OCI-LY1 (cell line): ENCODE results near the gene CTIF.

ENCODE experiments used
- H2AFZ ChIP-seq: fragments of 200-600 bp; sonication (generic), shearing (Covaris generic); 2 replicates; pipeline ENCODE4 v1.6.0; 2014; ENCODE audit warnings: antibody characterized with exemption, mild to moderate bottlenecking, low read length
- H3F3A ChIP-seq: fragments of 200-600 bp; sonication (generic), shearing (Covaris generic); 2 replicates; pipeline ENCODE4 v1.6.0; 2014; ENCODE audit warnings: mild to moderate bottlenecking, antibody characterized with exemption, low read length, moderate library complexity; ENCODE audit not compliant: insufficient read depth
- H3K27ac ChIP-seq: fragments of 200-600 bp; sonication (generic); 2 replicates; pipeline ENCODE4 v1.5.1; 2014; ENCODE audit warnings: low read length, mixed run types, mild to moderate bottlenecking, low read depth; ENCODE audit not compliant: poor library complexity, severe bottlenecking
- H3K27me3 ChIP-seq: fragments of 200-600 bp; sonication (generic); 2 replicates; pipeline ENCODE4 v1.6.0; 2014; ENCODE audit warnings: antibody characterized with exemption, mild to moderate bottlenecking, low read length, moderate library complexity; ENCODE audit not compliant: insufficient read depth
- H3K36me3 ChIP-seq: fragments of 200-600 bp; sonication (generic); 2 replicates; pipeline ENCODE4 v1.6.1; 2014; ENCODE audit warnings: mild to moderate bottlenecking, antibody characterized with exemption, low read length, moderate library complexity, mixed read lengths; ENCODE audit not compliant: insufficient read depth
- H3K4me1 ChIP-seq: fragments of 200-600 bp; sonication (generic); 2 replicates; pipeline ENCODE4 v1.5.1; 2014; ENCODE audit warnings: mild to moderate bottlenecking, low read length, moderate library complexity; ENCODE audit not compliant: insufficient read depth, severe bottlenecking
- H3K4me2 ChIP-seq: fragments of 200-600 bp; sonication (generic), shearing (Covaris generic); 2 replicates; pipeline ENCODE4 v1.6.1; 2014; ENCODE audit warnings: low read length
- H3K4me3 ChIP-seq: fragments of 200-600 bp; sonication (generic); 2 replicates; pipeline ENCODE4 v1.5.1; 2014; ENCODE audit warnings: low read length, low read depth, mild to moderate bottlenecking, mixed read lengths; ENCODE audit not compliant: poor library complexity, severe bottlenecking
- H3K79me2 ChIP-seq: fragments of 200-600 bp; shearing (Covaris generic); 2 replicates; pipeline ENCODE4 v1.6.1; 2016; ENCODE audit warnings: mixed run types, low read length, mixed read lengths; ENCODE audit not compliant: insufficient read depth
- H3K9ac ChIP-seq: fragments of 200-600 bp; sonication (generic), shearing (Covaris generic); 2 replicates; pipeline ENCODE4 v1.6.1; 2014; ENCODE audit warnings: mild to moderate bottlenecking, low read length, mixed read lengths
- H3K9me2 ChIP-seq: fragments of 200-600 bp; sonication (generic), shearing (Covaris generic); 2 replicates; pipeline ENCODE4 v1.6.1; 2014; ENCODE audit warnings: low read depth, mild to moderate bottlenecking, low read length, mixed read lengths
- H3K9me3 ChIP-seq: fragments of 200-600 bp; shearing (Covaris generic); 2 replicates; pipeline ENCODE4 v1.6.1; 2014; ENCODE audit warnings: low read length, mixed read lengths
- H4K20me1 ChIP-seq: fragments of 200-600 bp; sonication (generic), shearing (Covaris generic); 2 replicates; pipeline ENCODE4 v1.6.0; 2016; ENCODE audit warnings: mild to moderate bottlenecking, low read length; ENCODE audit not compliant: insufficient read depth
- CTCF ChIP-seq: fragments of 200-600 bp; sonication (generic), shearing (Covaris generic); IDR thresholded peaks from 2 replicates; pipeline ENCODE4 v1.5.1; 2017; ENCODE audit warnings: mild to moderate bottlenecking, antibody characterized with exemption, low read length, moderate library complexity, mixed read lengths
- EZH2 ChIP-seq: fragments of 200-600 bp; sonication (generic), shearing (Covaris generic); IDR thresholded peaks from 2 replicates; pipeline ENCODE4 v1.8.0; 2017; ENCODE audit warnings: borderline replicate concordance, mixed run types, mild to moderate bottlenecking, antibody characterized with exemption, low read length, moderate library complexity, mixed read lengths

Gene CTIF

GRCh38 chr18:48528861-48529260 is 10.0 kb upstream of the CTIF start:
- no peak overlapping the region for H3K4me3 ChIP-seq
- H4K20me1 ChIP-seq, result no peaks in the 10 kb centered on the region
- H3K4me1 ChIP-seq, result no peaks in the 10 kb centered on the region
- H3K27ac ChIP-seq, result no peak overlapping the region
- TF ChIP-seq EZH2 (no peak), CTCF (no peak)
- H3K9ac ChIP-seq, result no peak overlapping the region
- H3K27me3 ChIP-seq, result no peaks in the 10 kb centered on the region
- no peak overlapping the region for H3K4me2 ChIP-seq
- no peaks in the 10 kb centered on the region for H3K9me3 ChIP-seq
- no peak overlapping the region for H2AFZ ChIP-seq
- no peaks in the 10 kb centered on the region for H3K36me3 ChIP-seq
- no peaks in the 10 kb centered on the region for H3F3A ChIP-seq
- no peaks in the 10 kb centered on the region for H3K9me2 ChIP-seq
- no peaks in the 10 kb centered on the region for H3K79me2 ChIP-seq

- no peak overlapping the region for H3K4me3 ChIP-seq
- H3K4me2 ChIP-seq, result no peak overlapping the region
- H2AFZ ChIP-seq, result no peak overlapping the region
- H3K27me3 ChIP-seq, result no peaks in the 10 kb centered on the region
- TF ChIP-seq CTCF (no peak), EZH2 (no peak)
- H3K36me3 ChIP-seq, result no peaks in the 10 kb centered on the region
- H3K9me2 ChIP-seq, result no peaks in the 10 kb centered on the region
- H4K20me1 ChIP-seq, result no peaks in the 10 kb centered on the region
- no peak overlapping the region for H3K9ac ChIP-seq
- no peaks in the 10 kb centered on the region for H3K9me3 ChIP-seq
- no peak overlapping the region for H3K27ac ChIP-seq
- no peaks in the 10 kb centered on the region for H3K79me2 ChIP-seq
- H3K4me1 ChIP-seq, result no peaks in the 10 kb centered on the region
- no peaks in the 10 kb centered on the region for H3F3A ChIP-seq
These were observed 9.0 kb upstream of the CTIF start for GRCh38 chr18:48529796-48530195.

- H2AFZ ChIP-seq, result no peak overlapping the region
- no peaks in the 10 kb centered on the region for H3K36me3 ChIP-seq
- H3K27me3 ChIP-seq, result no peaks in the 10 kb centered on the region
- H3K9me2 ChIP-seq, result no peaks in the 10 kb centered on the region
- no peak overlapping the region for H3K9ac ChIP-seq
- H3K79me2 ChIP-seq, result no peaks in the 10 kb centered on the region
- no peaks in the 10 kb centered on the region for H4K20me1 ChIP-seq
- H3K4me1 ChIP-seq, result no peaks in the 10 kb centered on the region
- H3K9me3 ChIP-seq, result no peaks in the 10 kb centered on the region
- no peak overlapping the region for H3K4me3 ChIP-seq
- TF ChIP-seq CTCF (no peak), EZH2 (no peak)
- no peak overlapping the region for H3K4me2 ChIP-seq
- H3F3A ChIP-seq, result no peaks in the 10 kb centered on the region
- H3K27ac ChIP-seq, result no peak overlapping the region
These were observed 8.3 kb upstream of the CTIF start for GRCh38 chr18:48530399-48531081.
